ENCODE measurements around the gene XPO6.

DNA sequence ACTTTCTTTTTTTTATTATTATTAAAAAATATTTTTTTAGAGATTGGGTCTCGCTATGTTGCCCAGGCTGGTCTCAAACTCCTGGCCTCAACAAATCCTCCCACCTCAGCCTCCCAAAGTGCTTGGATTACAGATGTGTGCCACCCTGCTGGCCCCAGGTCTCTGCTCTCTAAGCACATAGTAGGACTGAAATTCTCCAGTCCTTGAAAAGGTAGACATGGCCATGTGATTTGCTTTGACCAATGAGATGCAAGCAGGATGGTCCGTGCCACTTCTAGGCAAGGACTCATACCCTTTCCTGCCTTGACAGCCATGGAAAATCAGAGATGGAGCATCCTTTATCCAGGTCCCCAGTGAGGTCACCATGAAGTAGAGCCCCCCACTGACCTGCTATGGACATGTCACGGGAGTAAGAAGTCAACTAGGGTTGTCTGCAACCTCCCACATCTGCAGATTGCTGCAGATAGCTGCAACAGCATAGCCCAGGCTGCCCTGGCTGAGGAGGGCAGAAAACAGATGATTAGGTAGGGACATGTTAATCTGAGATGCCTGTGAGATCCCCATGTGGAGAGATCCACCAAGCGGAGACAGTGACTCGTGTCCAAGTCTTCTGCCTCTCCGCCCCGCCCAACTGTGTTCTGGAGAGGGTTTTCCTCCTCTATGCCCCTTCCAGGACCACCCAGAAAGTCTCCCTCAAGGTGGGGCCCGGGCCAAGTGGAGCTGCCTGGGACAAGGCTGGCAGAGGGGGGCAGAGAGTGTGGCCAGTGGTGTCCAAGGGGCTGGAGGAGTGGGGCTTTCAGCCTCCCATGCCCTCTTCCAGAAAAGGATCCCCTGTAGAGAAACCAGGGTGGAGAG, 159.3 kb downstream of the XPO6 start:
- TF ChIP-seq, protein P1, sequence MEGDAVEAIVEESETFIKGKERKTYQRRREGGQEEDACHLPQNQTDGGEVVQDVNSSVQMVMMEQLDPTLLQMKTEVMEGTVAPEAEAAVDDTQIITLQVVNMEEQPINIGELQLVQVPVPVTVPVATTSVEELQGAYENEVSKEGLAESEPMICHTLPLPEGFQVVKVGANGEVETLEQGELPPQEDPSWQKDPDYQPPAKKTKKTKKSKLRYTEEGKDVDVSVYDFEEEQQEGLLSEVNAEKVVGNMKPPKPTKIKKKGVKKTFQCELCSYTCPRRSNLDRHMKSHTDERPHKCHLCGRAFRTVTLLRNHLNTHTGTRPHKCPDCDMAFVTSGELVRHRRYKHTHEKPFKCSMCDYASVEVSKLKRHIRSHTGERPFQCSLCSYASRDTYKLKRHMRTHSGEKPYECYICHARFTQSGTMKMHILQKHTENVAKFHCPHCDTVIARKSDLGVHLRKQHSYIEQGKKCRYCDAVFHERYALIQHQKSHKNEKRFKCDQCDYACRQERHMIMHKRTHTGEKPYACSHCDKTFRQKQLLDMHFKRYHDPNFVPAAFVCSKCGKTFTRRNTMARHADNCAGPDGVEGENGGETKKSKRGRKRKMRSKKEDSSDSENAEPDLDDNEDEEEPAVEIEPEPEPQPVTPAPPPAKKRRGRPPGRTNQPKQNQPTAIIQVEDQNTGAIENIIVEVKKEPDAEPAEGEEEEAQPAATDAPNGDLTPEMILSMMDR (IDR thresholded peaks at IDR 0.05; ENCODE audit: low read depth, low read length) = no peak
- TF ChIP-seq MYC (IDR thresholded peaks at IDR 0.05; ENCODE audit: low read depth, low read length) (no peak), POLR2A (IDR thresholded peaks at IDR 0.05; ENCODE audit: extremely low read depth, insufficient read length) (no peak)
